ENCODE measurements around the gene ACAP3. TPM values are rescaled to one million over a fixed set of nuclear protein-coding genes. Genes with fewer than 3 reads are reported as not detected.

Gene ACAP3
- total and polyA plus RNA-seq, 2 donors (not counting 3 experiments of a cell fraction or from before 2014, with no cell fraction given) = 27.8 to 39.0 TPM

DNA sequence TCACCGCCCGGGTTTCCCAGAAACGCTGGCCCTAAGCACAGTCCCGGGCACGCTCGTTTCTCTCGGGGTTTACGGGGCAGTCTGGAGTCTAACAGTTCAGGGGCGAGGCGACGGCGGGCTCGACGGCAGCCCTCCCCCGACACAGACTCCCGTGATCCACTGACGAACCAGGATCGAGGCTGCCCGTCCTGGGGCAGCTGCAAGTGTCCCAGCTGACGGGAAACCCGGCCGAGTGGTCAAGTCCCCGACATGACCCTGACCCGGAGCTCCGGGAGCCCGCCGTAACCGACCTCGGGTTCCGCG lies 34.6 kb downstream of the ACAP3 start:
- no peak overlapping the region for H2AFZ ChIP-seq (ENCODE audit: low read depth, low read length)
- DNase-seq (ENCODE audit: low read depth, low spot score) = peak; percentile 35
- dilution Hi-C loops (cut with MboI; ENCODE audit: extremely low pct_ligation_motif_present, low sequenced_read_pairs) = no loop called here
- H3K9ac ChIP-seq (replicated peaks; ENCODE audit: extremely low read depth, insufficient read depth, low read length) = peak overlapping the region; percentile 90
- no peaks in the 10 kb centered on the region for H3K27me3 ChIP-seq (ENCODE audit: control insufficient read depth in 2 of 2, insufficient read depth in 2 of 2, low read length in 2 of 2)
- ChIA-PET CTCF (interaction anchor here (0.6 to 2.1 kb wide), 9 partner anchors 9 to 254 kb away, joined by 3 to 11 read pairs (median 3); no protein-coding TSS in a partner anchor), POLR2A (interaction anchor here (0.6 kb wide), 2 partner anchors 68 to 342 kb away, joined by 3 to 5 read pairs; partner anchors contain the start of gene MIB2)
- H3K79me2 ChIP-seq (ENCODE audit: control insufficient read depth, insufficient read depth, low read length) = peaks cover 44% of the 10 kb centered on the region
- H3K9me1 ChIP-seq (replicated peaks; ENCODE audit: control insufficient read depth, extremely low read depth, insufficient read depth, low read length) = no peaks in the 10 kb centered on the region
- peak overlapping the region; percentile 43 to 72 (median 64) for H3K4me3 ChIP-seq (replicated peaks in 1 of 3; ENCODE audit: insufficient read depth in 1 of 3, low read depth in 1 of 3, low read length in 3 of 3)
- peaks cover 0 to 4% of the 10 kb centered on the region in 2 experiments for H3K36me3 ChIP-seq (ENCODE audit: control insufficient read depth in 2 of 2, extremely low read depth in 1 of 2, insufficient read depth in 2 of 2, low read length in 2 of 2)
- peaks cover 24% of the 10 kb centered on the region for H3K4me1 ChIP-seq (ENCODE audit: control insufficient read depth, extremely low read depth, insufficient read depth, low read length)
- no peaks in the 10 kb centered on the region for H3K9me3 ChIP-seq (replicated peaks; ENCODE audit: control insufficient read depth, insufficient read depth, low read length)
- intact Hi-C loops (cut with micrococcal nuclease) = loop anchor here (2.0 to 5.0 kb wide), 3 partner anchors 26 to 261 kb away; partner anchors contain the start of genes C1QTNF12, ISG15 and PUSL1
- FAIRE-seq = no peak
- H4K20me1 ChIP-seq (replicated peaks; ENCODE audit: control insufficient read depth, extremely low read depth, insufficient read depth, low read length) = no peaks in the 10 kb centered on the region
- TF ChIP-seq POLR2A (IDR thresholded peaks at IDR 0.05; ENCODE audit: low read depth, low read length) (no peak), FOS (IDR thresholded peaks at IDR 0.05; ENCODE audit: borderline replicate concordance, insufficient read depth, low read length) (no peak), POLR2AphosphoS5 (IDR thresholded peaks at IDR 0.05; ENCODE audit: insufficient read depth, low read depth, low read length) (no peak), EZH2 (IDR thresholded peaks at IDR 0.05; ENCODE audit: borderline replicate concordance, low read depth, low read length, severe bottlenecking) (no peak), JUN (IDR thresholded peaks at IDR 0.05; ENCODE audit: borderline replicate concordance, insufficient read depth, insufficient read length, low read depth) (no peak), MAX (IDR thresholded peaks at IDR 0.05; ENCODE audit: insufficient read depth, insufficient read length) (no peak), GATA2 (IDR thresholded peaks at IDR 0.05; ENCODE audit: insufficient read depth, insufficient read length, low read depth, low read length) (no peak), MYC (IDR thresholded peaks at IDR 0.05; ENCODE audit: low read depth, low read length) (no peak)
- TF ChIP-seq, protein P1, sequence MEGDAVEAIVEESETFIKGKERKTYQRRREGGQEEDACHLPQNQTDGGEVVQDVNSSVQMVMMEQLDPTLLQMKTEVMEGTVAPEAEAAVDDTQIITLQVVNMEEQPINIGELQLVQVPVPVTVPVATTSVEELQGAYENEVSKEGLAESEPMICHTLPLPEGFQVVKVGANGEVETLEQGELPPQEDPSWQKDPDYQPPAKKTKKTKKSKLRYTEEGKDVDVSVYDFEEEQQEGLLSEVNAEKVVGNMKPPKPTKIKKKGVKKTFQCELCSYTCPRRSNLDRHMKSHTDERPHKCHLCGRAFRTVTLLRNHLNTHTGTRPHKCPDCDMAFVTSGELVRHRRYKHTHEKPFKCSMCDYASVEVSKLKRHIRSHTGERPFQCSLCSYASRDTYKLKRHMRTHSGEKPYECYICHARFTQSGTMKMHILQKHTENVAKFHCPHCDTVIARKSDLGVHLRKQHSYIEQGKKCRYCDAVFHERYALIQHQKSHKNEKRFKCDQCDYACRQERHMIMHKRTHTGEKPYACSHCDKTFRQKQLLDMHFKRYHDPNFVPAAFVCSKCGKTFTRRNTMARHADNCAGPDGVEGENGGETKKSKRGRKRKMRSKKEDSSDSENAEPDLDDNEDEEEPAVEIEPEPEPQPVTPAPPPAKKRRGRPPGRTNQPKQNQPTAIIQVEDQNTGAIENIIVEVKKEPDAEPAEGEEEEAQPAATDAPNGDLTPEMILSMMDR (IDR thresholded peaks at IDR 0.05; ENCODE audit: extremely low read depth in 1 of 2, insufficient read depth in 1 of 2, low read depth in 1 of 2, low read length in 2 of 2) = no peak
- H3K4me2 ChIP-seq (ENCODE audit: insufficient read depth, low read length) = peak overlapping the region; percentile 32
- peak overlapping the region; percentile 69 for H3K27ac ChIP-seq (ENCODE audit: insufficient read depth, low read depth, low read length)
- no TSS peak for BruUV-seq (replicated peaks)

Measured in endothelial cell of umbilical vein (primary cell).